Measurements from ENCODE around the gene LCN12.
A peak's percentile ranks its signal among the peaks of the same experiment; 100 is the strongest.

Gene LCN12

DNA sequence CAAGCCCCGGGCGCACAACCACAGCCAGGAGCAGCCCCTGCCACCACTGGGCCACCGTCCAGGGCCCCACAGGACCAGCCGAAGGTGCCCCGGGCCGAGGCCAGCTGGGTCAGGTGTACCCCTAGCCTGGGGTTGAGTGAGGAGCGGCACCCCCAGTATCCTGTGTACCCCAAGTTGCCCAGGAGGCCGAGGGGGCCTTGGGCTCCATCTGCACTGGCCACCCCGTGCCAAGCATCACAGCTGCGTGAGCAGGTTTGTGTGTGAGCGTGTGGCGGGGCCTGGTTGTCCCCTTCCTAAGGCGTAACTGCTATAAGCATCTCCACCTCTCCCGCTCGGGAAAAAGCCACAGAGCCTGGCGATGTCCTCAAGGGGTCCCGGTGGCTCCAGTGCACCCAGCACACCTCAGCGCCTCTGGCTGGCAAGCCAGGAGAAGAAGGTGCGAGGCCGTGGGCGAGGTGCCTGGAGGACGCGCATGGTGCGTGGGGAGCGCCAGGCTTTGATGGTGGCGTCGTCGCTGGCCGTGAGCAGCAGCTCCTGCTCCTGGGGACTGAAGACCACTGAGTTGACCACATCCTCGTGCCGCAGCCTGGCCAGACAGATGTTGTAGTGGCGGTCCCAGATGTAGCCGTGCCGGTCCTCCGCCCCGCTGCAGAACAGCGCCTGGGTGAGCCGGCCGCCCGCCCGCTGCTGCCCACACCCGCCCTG lies 11.4 kb upstream of the LCN12 start:
- TF ChIP-seq NFIC (IDR thresholded peaks at IDR 0.05) (no peak), REST (IDR thresholded peaks at IDR 0.05; ENCODE audit: low read depth) (no peak), CEBPB (IDR thresholded peaks at IDR 0.05) (no peak), ZBTB7A (IDR thresholded peaks at IDR 0.05; ENCODE audit: low read depth) (no peak), CREB1 (IDR thresholded peaks at IDR 0.05; ENCODE audit: low read depth) (no peak)
- TF ChIP-seq, protein P1, sequence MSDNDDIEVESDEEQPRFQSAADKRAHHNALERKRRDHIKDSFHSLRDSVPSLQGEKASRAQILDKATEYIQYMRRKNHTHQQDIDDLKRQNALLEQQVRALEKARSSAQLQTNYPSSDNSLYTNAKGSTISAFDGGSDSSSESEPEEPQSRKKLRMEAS (IDR thresholded peaks at IDR 0.05) = no peak

DNA sequence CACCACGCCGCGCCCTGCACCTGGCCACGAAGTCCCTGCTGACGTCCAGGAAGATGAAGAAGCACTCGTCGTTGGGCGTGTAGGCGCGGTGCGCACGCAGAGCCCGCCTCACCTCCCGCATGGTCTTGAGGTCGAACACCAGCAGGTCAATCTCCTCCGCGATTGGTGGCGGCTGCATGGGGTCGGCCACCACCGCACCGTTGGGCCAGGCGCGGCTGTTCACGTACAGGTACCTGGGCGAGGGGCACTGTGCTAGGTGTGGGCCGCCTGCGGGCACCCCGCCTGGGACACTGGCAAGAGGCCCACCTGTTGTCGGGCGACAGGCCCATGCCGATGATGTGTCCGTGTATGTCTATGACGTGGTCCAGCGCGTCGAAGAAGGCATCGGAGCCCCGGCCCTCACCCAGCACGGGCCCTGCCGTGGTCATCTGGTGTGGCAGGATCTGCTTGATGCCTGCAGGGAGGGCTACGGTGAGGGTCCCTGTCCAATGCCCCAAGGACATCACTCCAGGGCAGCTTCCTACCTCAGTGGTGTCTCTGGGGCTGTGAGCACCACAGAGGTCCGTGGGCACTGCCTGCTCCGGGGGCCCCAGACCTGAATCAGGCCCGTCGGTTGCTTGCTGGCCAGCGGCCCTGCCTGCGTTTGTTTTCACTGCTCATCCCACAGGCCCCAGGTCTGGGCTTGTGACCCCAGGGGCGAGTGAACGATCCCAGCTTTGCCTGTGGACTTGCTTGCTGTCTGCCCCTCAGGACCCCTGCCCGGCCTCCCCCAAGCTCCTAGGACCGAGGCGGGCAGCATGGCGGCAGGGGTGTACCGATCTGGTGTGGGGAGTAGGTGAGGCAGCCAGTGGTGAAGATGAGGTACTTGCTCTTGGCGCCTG lies 10.6 kb upstream of the LCN12 start:
- TF ChIP-seq TAF1 (IDR thresholded peaks at IDR 0.05; ENCODE audit: low read depth) = no peak

- TF ChIP-seq EGR1 (IDR thresholded peaks at IDR 0.05) = no peak
- no peak for TF ChIP-seq FOXM1 (IDR thresholded peaks at IDR 0.05; ENCODE audit: borderline replicate concordance, low read depth)
- no peak for TF ChIP-seq CEBPB (IDR thresholded peaks at IDR 0.05)
- no peak for TF ChIP-seq REST (IDR thresholded peaks at IDR 0.05; ENCODE audit: low read depth)
- TF ChIP-seq NFIC (IDR thresholded peaks at IDR 0.05) = no peak
- TF ChIP-seq TEAD4 (IDR thresholded peaks at IDR 0.05) = no peak
- no peak for TF ChIP-seq YY1 (IDR thresholded peaks at IDR 0.05; ENCODE audit: low read depth)
- TF ChIP-seq, protein P1 (IDR thresholded peaks at IDR 0.05) = no peak
- no peak for TF ChIP-seq CREB1 (IDR thresholded peaks at IDR 0.05; ENCODE audit: low read depth)
- no peak for TF ChIP-seq TAF1 (IDR thresholded peaks at IDR 0.05; ENCODE audit: low read depth)
- no peak for TF ChIP-seq EP300 (IDR thresholded peaks at IDR 0.05; ENCODE audit: borderline replicate concordance)
- no peak for TF ChIP-seq TCF12 (IDR thresholded peaks at IDR 0.05; ENCODE audit: low read depth)
- no peak for TF ChIP-seq RAD21 (IDR thresholded peaks at IDR 0.05; ENCODE audit: low read depth)
- no peak for TF ChIP-seq ZBTB7A (IDR thresholded peaks at IDR 0.05; ENCODE audit: low read depth)
- TF ChIP-seq, protein P2, sequence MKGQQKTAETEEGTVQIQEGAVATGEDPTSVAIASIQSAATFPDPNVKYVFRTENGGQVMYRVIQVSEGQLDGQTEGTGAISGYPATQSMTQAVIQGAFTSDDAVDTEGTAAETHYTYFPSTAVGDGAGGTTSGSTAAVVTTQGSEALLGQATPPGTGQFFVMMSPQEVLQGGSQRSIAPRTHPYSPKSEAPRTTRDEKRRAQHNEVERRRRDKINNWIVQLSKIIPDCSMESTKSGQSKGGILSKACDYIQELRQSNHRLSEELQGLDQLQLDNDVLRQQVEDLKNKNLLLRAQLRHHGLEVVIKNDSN (IDR thresholded peaks at IDR 0.05) = no peak
Observed at GRCh38 chr9:136942112-136942880, 9.8 kb upstream of the LCN12 start.

- no peak for TF ChIP-seq RAD21 (IDR thresholded peaks at IDR 0.05; ENCODE audit: low read depth)
- peak; percentile 39; the same call in 1 of the 2 replicates for TF ChIP-seq ZBTB7A (IDR thresholded peaks at IDR 0.05; ENCODE audit: low read depth)
Observed at GRCh38 chr9:136942881-136943230, 9.2 kb upstream of the LCN12 start.

- TF ChIP-seq, protein P1 (IDR thresholded peaks at IDR 0.05) = peak; percentile 63; the same call in 1 of the 2 replicates
- TF ChIP-seq CEBPB (IDR thresholded peaks at IDR 0.05) (no peak), RAD21 (IDR thresholded peaks at IDR 0.05; ENCODE audit: low read depth) (no peak; the same call in 1 of the 2 replicates), FOXM1 (IDR thresholded peaks at IDR 0.05; ENCODE audit: borderline replicate concordance, low read depth) (no peak), TCF12 (IDR thresholded peaks at IDR 0.05; ENCODE audit: low read depth) (peak; percentile 30; the same call in 1 of the 2 replicates)
Observed at GRCh38 chr9:136943291-136944211, 8.5 kb upstream of the LCN12 start.

All from Ishikawa (cell line).